ENCODE results near the gene SLC52A1. TPM values are rescaled to one million over a fixed set of nuclear protein-coding genes. Genes with fewer than 3 reads are reported as not detected.

SLC52A1 gene
- total RNA-seq, 4 donors from 2014 or later, result 0.55 TPM; not detected in 3

DNA sequence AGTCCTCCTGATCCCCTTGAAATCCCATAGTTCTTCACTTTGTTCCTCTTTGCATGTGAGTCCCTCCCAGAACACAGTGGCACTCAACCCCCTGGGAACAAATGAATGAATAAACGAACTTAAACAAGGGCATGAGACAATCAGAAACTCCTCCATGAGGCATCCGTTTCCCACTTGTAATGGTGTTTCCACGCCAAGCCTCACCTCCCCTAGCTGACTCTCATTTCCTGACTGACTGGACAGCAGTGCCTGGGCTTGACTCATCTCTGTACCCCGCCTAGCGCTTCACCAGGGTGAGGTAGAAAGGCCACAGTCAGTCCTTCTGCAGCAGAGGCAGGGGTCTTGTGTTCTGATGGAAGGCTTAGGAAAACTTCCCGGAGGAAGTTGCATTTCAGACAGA, 23.3 kb downstream of the SLC52A1 start:
- Histone ChIP-seq H3K9me3 (no peaks in the 10 kb centered on the region), H3K4me3 (no peak overlapping the region), H3K36me3 (no peaks in the 10 kb centered on the region), H3K27ac (no peak overlapping the region), H3K27me3 (no peaks in the 10 kb centered on the region), H3K4me1 (no peaks in the 10 kb centered on the region)
- intact Hi-C loops (cut with DNase I; ENCODE audit: low total_unique reads), result no loop called here
- DNase-seq, result no peak
- TF ChIP-seq, protein P1, sequence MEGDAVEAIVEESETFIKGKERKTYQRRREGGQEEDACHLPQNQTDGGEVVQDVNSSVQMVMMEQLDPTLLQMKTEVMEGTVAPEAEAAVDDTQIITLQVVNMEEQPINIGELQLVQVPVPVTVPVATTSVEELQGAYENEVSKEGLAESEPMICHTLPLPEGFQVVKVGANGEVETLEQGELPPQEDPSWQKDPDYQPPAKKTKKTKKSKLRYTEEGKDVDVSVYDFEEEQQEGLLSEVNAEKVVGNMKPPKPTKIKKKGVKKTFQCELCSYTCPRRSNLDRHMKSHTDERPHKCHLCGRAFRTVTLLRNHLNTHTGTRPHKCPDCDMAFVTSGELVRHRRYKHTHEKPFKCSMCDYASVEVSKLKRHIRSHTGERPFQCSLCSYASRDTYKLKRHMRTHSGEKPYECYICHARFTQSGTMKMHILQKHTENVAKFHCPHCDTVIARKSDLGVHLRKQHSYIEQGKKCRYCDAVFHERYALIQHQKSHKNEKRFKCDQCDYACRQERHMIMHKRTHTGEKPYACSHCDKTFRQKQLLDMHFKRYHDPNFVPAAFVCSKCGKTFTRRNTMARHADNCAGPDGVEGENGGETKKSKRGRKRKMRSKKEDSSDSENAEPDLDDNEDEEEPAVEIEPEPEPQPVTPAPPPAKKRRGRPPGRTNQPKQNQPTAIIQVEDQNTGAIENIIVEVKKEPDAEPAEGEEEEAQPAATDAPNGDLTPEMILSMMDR (IDR thresholded peaks at IDR 0.05), result no peak
- no peak for TF ChIP-seq POLR2A (IDR thresholded peaks at IDR 0.05)

DNA sequence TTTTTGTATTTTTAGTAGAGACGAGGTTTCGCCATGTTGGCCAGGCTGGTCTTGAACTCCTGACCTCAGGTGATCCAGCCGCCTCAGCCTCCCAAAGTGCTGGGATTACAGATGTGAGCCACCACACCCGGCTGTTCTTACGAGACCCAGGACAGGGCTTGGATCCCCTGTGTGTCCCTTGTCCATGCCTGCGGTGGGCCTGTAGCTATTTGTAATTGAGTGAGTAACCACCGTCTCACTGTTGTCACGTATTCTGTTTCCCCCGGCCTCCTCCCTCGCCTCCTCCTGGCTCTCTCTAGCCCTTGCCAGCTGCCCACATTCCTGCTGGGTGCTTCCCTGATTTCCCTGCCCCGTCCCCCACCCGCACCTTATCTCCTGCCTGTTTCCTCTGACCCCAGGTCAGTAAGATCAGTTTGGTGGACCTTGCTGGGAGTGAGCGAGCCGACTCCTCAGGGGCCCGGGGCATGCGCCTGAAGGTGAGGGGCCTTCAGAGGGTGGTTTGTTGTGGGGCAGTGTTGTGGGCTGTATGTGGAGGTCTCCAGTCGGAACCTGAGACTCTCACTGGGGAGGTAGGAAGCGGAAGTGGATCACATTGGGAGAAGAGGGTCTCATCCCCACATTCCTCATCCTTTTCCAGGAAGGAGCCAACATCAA, 31.9 kb downstream of the SLC52A1 start:
- TF ChIP-seq, protein P1 (IDR thresholded peaks at IDR 0.05), result no peak
- no peak for TF ChIP-seq POLR2A (IDR thresholded peaks at IDR 0.05)
- Histone ChIP-seq H3K27ac (no peak overlapping the region), H3K36me3 (no peaks in the 10 kb centered on the region), H3K4me3 (no peak overlapping the region), H3K9me3 (no peaks in the 10 kb centered on the region), H3K4me1 (peaks cover 9 to 18% of the 10 kb centered on the region in 2 donors), H3K27me3 (no peaks in the 10 kb centered on the region)
- DNase-seq, result no peak
- intact Hi-C loops (cut with DNase I; ENCODE audit: low total_unique reads), result no loop called here

DNA sequence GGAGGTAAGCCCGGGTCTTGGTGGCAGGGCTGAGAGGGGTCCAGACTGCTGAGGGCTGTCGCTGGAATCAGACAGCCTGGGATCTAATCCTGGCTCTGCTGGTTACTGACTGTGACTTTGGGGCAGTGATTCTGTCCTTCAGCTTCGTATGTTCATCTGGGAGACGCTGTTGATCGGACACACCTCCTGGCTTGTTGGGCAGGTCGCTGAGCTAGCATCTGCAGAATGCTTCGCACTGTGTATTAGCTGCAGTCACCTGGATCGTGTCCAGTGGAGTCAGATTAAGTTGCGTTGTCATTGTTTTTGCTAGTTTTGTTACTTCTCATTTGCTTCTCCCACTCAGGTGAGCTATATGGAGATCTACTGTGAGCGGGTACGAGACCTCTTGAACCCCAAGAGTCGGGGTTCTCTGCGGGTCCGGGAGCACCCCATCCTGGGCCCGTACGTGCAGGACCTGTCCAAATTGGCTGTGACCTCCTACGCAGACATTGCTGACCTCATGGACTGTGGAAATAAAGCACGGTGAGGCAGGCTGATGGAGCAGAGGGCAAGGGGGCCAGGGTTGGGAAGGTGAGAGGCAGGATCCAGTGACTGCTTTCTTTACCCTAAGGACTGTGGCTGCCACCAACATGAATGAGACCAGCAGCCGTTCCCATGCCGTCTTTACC, 33.0 kb downstream of the SLC52A1 start:
- Histone ChIP-seq H3K27me3 (no peaks in the 10 kb centered on the region), H3K27ac (no peak overlapping the region), H3K9me3 (no peaks in the 10 kb centered on the region), H3K4me1 (peaks cover 9 to 18% of the 10 kb centered on the region in 2 donors), H3K4me3 (no peak overlapping the region), H3K36me3 (no peaks in the 10 kb centered on the region)
- intact Hi-C loops (cut with DNase I; ENCODE audit: low total_unique reads), result no loop called here
- no peak for TF ChIP-seq POLR2A (IDR thresholded peaks at IDR 0.05)
- TF ChIP-seq, protein P1 (IDR thresholded peaks at IDR 0.05), result no peak
- DNase-seq, result no peak

DNA sequence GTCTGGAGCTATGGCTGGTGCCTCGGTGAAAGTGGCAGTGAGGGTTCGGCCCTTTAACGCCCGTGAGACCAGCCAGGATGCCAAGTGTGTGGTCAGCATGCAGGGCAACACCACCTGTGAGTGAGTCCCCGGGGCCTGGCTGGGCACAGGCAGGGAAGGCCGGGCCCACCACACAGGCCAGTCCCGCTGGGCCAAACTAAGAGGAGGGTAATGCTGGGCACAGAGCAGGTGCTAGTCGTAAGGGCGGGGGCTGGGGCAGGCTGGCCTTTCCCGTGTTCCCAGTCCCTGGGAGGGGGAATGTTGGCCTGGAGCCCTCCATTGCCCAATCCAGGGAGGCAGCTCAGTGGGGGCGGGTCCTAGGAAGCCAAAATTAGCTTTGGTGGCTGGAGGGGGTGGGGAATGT, 35.0 kb downstream of the SLC52A1 start:
- Histone ChIP-seq H3K9me3 (no peaks in the 10 kb centered on the region), H3K36me3 (no peaks in the 10 kb centered on the region), H3K27ac (peak overlapping the region in 1 of 2 donors; percentile 94), H3K4me1 (peaks cover 9 to 18% of the 10 kb centered on the region in 2 donors), H3K27me3 (no peaks in the 10 kb centered on the region), H3K4me3 (peak overlapping the region in 1 of 2 donors; percentile 11)
- TF ChIP-seq POLR2A (IDR thresholded peaks at IDR 0.05), result no peak
- TF ChIP-seq, protein P1 (IDR thresholded peaks at IDR 0.05), result no peak
- peak; percentile 81 to 87 for DNase-seq
- intact Hi-C loops (cut with DNase I; ENCODE audit: low total_unique reads), result no loop called here

DNA sequence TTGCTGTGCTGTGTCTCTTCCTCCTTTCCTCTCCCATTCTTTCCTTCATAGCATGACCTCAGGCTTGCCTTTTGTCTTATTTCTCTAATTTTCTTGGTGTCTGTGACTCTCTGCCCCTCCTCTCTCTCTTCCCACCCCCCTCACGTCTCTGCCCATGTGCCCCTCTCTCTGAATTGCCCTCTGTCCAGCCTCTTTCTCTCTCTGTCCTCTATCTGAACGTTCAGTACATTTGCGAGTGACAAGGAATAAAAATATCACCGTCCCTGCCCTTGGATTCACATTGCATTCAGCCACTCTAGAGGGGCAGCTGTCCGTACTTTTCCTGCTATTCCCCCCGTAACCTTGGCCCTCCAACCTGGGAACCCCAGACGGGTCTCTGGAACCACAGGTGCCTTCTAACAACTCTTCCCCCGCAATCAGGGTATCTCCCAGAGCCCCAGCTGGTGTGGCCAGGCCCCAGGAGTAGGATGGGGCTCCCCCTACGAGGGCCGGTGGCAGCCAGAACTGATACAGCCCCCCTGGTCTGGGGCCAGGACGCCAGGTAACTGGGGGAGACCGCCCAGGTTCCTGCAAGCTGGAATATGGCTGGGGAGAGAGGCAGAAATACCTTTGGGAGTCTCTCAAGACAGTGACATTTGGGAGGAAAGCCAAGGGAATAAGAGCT, 35.7 kb downstream of the SLC52A1 start:
- Histone ChIP-seq H3K27me3 (no peaks in the 10 kb centered on the region), H3K27ac (peak overlapping the region; percentile 94), H3K4me3 (peak overlapping the region; percentile 78 to 93), H3K9me3 (no peaks in the 10 kb centered on the region), H3K36me3 (no peaks in the 10 kb centered on the region), H3K4me1 (peaks cover 9 to 18% of the 10 kb centered on the region in 2 donors)
- intact Hi-C loops (cut with DNase I; ENCODE audit: low total_unique reads), result no loop called here
- TF ChIP-seq, protein P1 (IDR thresholded peaks at IDR 0.05), result no peak
- TF ChIP-seq POLR2A (IDR thresholded peaks at IDR 0.05), result no peak
- no peak for DNase-seq

Measured in uterus (tissue), 4 donors.